Coronary artery (tissue), 2 donors: Measurements from ENCODE around the gene ACTMAP.

ENCODE experiments used
- DNase-seq: peaks from one replicate; pipeline ENCODE4 v3.0.0-alpha.2; 2017; ENCODE audit warnings: low spot score
- H3K27ac ChIP-seq, 2 donors: fragments of 200-600 bp; sonication (generic); one replicate each; pipeline ENCODE4 v1.5.1; 2016 to 2019
- H3K4me3 ChIP-seq: fragments of 200-600 bp; sonication (generic); 2 replicates; pipeline ENCODE4 v1.5.1; 2016; ENCODE audit warnings: mild to moderate bottlenecking, moderate library complexity
- CTCF ChIP-seq: fragments of 200-600 bp; sonication (generic); IDR thresholded peaks from one replicate; pipeline ENCODE4 v1.5.1; 2019; ENCODE audit warnings: antibody characterized with exemption

ACTMAP gene

GRCh38 chr19:40709817-40710216 lies 40.5 kb downstream of the ACTMAP start:
- no peak for TF ChIP-seq CTCF
- H3K27ac ChIP-seq = no peak overlapping the region
- no peak overlapping the region for H3K4me3 ChIP-seq
- DNase-seq = no peak

GRCh38 chr19:40707615-40708014 lies 42.7 kb downstream of the ACTMAP start:
- Histone ChIP-seq H3K4me3 (no peak overlapping the region), H3K27ac (no peak overlapping the region)
- no peak for TF ChIP-seq CTCF
- no peak for DNase-seq

- TF ChIP-seq CTCF = no peak
- DNase-seq = no peak
- Histone ChIP-seq H3K4me3 (no peak overlapping the region), H3K27ac (no peak overlapping the region)
These were observed 44.2 kb downstream of the ACTMAP start for GRCh38 chr19:40705950-40706619.

- no peak overlapping the region for H3K27ac ChIP-seq
- no peak for DNase-seq
These were observed 45.0 kb downstream of the ACTMAP start for GRCh38 chr19:40705362-40705651.

GRCh38 chr19:40704491-40705361 lies 45.6 kb downstream of the ACTMAP start:
- no peak for DNase-seq
- no peak for TF ChIP-seq CTCF
- H3K27ac ChIP-seq = no peak overlapping the region
- H3K4me3 ChIP-seq = no peak overlapping the region

More at GRCh38 chr19:40705362-40705651, 45.0 kb downstream of the ACTMAP start:
- no peak overlapping the region for H3K4me3 ChIP-seq
- no peak for TF ChIP-seq CTCF

GRCh38 chr19:40703029-40703755 lies 47.1 kb downstream of the ACTMAP start:
- no peak for DNase-seq
- no peak overlapping the region for H3K27ac ChIP-seq
- H3K4me3 ChIP-seq = no peak overlapping the region
- no peak for TF ChIP-seq CTCF
